Sigmoid colon (tissue), 7 donors: ENCODE data around the gene FFAR2. TPM values are rescaled to one million over a fixed set of nuclear protein-coding genes. Genes with fewer than 3 reads are reported as not detected.
"Not testable (repeated sequence)": the region's sequence is repeated elsewhere in the genome, so short reads cannot be mapped to it uniquely, and the experiment has no call there.

Experiments used
- DNase-seq: peaks from one replicate; pipeline ENCODE4 v3.0.0-alpha.2; 2019
- H3K27ac ChIP-seq, 4 donors: fragments of 200-600 bp; sonication (generic); one replicate each; pipeline ENCODE4 v1.5.1; 2016 to 2019; ENCODE audit warnings: mild to moderate bottlenecking in 1 of 4
- H3K27me3 ChIP-seq, 3 donors: fragments of 200-600 bp; sonication (generic); one replicate each; pipeline ENCODE4 v1.5.1; 2019; ENCODE audit warnings: mild to moderate bottlenecking in 1 of 3
- H3K36me3 ChIP-seq, 4 donors: fragments of 200-600 bp; sonication (generic); one replicate each; pipeline ENCODE4 v1.5.1; 2016 to 2019
- H3K4me1 ChIP-seq, 4 donors: fragments of 200-600 bp; sonication (generic); one replicate each; pipeline ENCODE4 v1.5.1; 2017 to 2019
- H3K4me3 ChIP-seq, 4 donors: fragments of 200-600 bp; sonication (generic); one replicate each; pipeline ENCODE4 v1.5.1; 2017 to 2019; ENCODE audit warnings: mild to moderate bottlenecking in 2 of 4, moderate library complexity in 1 of 4
- H3K9me3 ChIP-seq, 4 donors: fragments of 200-600 bp in 3 of 4; sonication (generic) in 3 of 4; one replicate each; pipeline versions ENCODE4 v1.5.1 to v1.6.1; 2013 to 2019
- CTCF ChIP-seq, 4 experiments: fragments of 450-650 bp in 3 of 4; fragments of 200-600 bp in 1 of 4; IDR thresholded peaks; one replicate each; pipeline ENCODE4 v1.5.1; 2016 to 2019; ENCODE audit warnings: antibody characterized with exemption in 4 of 4, mild to moderate bottlenecking in 3 of 4, moderate library complexity in 2 of 4
- EP300 ChIP-seq, 4 donors: sonication (generic); formaldehyde crosslinking; IDR thresholded peaks; one replicate each; pipeline ENCODE4 v1.6.1; 2017; ENCODE audit warnings: antibody characterized with exemption in 4 of 4
- POLR2A ChIP-seq, 2 donors: fragments of 450-650 bp; IDR thresholded peaks; one replicate each; pipeline ENCODE4 v1.6.1; 2016; ENCODE audit warnings: antibody characterized with exemption in 2 of 2, mild to moderate bottlenecking in 2 of 2, moderate library complexity in 2 of 2
- POLR2AphosphoS5 ChIP-seq, 4 donors: sonication (generic); formaldehyde crosslinking; IDR thresholded peaks; one replicate each; pipeline ENCODE4 v1.6.1; 2017; ENCODE audit warnings: antibody characterized with exemption in 4 of 4
- WGBS, 2 donors: extraction: QIAGEN DNeasy Blood & Tissue Kit; methylation state at CpG; one replicate each; pipeline ENCODE4 v1.1.7; 2013; 5-methylcytosine and 5-hydroxymethylcytosine counted together
- intact Hi-C: fragments of 100-400 bp; cut with DNase I; formaldehyde crosslinking; loops from one replicate; pipeline ENCODE4 v1.15.1; 2023
- polyA plus RNA-seq, 3 donors: library from polyadenylated mRNA; stranded (reverse); fragments of 200-250 nt; gene quantifications; one replicate each; pipeline ENCODE4 v1.2.3, GENCODE V29; 2013
- total RNA-seq, 4 donors: library from RNA; depleted of rRNA; stranded (reverse); fragments of >200 nt; gene quantifications; one replicate each; pipeline ENCODE4 v1.1.0, GENCODE V29; 2016
- donor health status: healthy with polysubstance abuse.
- donor health status: Bipolar disorder and iron deficiency.
- donor health status: healthy.

The FFAR2 gene
- total and polyA plus RNA-seq, 7 donors, result 0.69 to 0.92 (median 0.81) TPM; not detected in 4

DNA sequence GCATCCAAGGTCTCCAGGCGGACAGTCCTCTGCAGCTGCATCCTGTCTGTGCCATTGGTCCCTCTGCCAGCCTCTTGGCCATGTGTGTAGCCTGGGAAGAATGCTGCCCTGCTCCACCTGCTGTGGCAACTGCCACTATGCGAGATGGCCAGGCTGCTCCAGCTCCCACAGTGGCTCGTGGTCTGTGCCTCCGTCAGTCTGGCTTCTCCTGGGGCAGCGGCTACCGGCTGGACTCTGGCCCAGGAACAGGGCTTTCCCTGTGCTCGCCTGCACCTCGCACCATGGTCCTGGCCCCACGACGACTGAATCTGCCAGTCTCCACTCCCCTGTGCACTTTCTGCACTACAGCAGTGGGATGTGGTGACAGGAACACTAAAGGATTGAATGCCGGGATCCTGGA lies 26.7 kb upstream of the FFAR2 start:
- no peak for DNase-seq
- Histone ChIP-seq H3K27me3 (peaks cover 0 to 5% (median 0%) of the 10 kb centered on the region in 3 donors), H3K4me1 (no peaks in the 10 kb centered on the region), H3K27ac (no peak overlapping the region), H3K9me3 (no peaks in the 10 kb centered on the region), H3K36me3 (no peaks in the 10 kb centered on the region), H3K4me3 (no peak overlapping the region)
- intact Hi-C loops, result no loop called here
- 76 to 80% methylated on average over 11 of the region's 11 CpGs for WGBS, 2 donors
- TF ChIP-seq EP300 (IDR thresholded peaks at IDR 0.05) (no peak), POLR2AphosphoS5 (IDR thresholded peaks at IDR 0.05) (no peak), CTCF (IDR thresholded peaks at IDR 0.05) (no peak), POLR2A (IDR thresholded peaks at IDR 0.05) (no peak)

DNA sequence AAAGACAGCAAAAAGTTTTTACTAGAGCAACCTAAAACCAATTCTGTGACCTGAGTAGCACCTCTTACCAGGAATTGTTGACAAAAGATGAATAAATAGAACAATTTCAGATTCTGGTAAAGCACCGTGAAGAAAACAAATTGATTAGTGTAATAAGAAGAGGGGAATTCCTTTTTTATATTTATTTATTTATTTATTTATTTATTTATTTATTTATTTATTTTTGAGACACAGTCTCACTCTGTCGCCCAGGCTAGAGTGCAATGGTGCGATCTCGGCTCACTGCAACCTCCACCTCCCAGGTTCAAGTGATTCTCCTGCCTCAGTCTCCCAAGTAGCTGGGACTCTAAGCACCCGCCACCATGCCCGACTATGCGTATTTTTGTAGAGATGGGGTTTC lies 24.7 kb upstream of the FFAR2 start:
- H3K27me3 ChIP-seq, intact Hi-C loops: not testable (repeated sequence)

DNA sequence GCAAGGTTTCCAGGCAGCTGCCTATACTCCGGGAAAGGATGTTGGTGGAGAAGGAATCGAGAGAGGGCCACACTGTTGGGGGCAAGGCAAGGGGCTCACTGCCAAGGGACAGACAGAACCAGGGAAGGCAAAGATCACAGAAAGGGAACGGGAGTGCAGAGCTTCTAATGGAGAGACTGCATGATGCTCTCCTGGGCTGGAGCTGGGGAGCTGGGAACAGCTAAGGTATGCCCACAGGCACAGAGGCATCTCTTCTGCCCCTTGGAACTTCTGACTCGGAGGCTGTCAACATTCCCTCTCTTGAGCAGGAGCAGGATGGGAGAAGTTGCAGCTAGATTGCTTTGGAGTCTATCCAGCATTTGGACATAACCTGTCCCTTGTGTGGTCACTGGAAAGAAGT lies 22.4 kb upstream of the FFAR2 start:
- H3K27me3 ChIP-seq, result no peaks in the 10 kb centered on the region
- DNase-seq, result no peak

More for the DNA sequence above, 24.7 kb upstream of the FFAR2 start:
- not testable (repeated sequence) for H3K9me3 ChIP-seq, H3K36me3 ChIP-seq, H3K4me1 ChIP-seq, H3K4me3 ChIP-seq, H3K27ac ChIP-seq, DNase-seq
- WGBS, 2 donors, result 92 to 94% methylated on average over 7 of the region's 7 CpGs

GRCh38 chr19:35427187-35427586 lies 20.9 kb upstream of the FFAR2 start:
- no peak for DNase-seq
- TF ChIP-seq EP300 (IDR thresholded peaks at IDR 0.05), result no peak
- no peak for TF ChIP-seq CTCF (IDR thresholded peaks at IDR 0.05)
- TF ChIP-seq POLR2AphosphoS5 (IDR thresholded peaks at IDR 0.05), result no peak
- no peak for TF ChIP-seq POLR2A (IDR thresholded peaks at IDR 0.05)
- Histone ChIP-seq H3K9me3 (peaks cover 0 to 5% (median 0%) of the 10 kb centered on the region in 4 donors), H3K4me3 (no peak overlapping the region), H3K27me3 (no peaks in the 10 kb centered on the region), H3K4me1 (no peaks in the 10 kb centered on the region), H3K36me3 (no peaks in the 10 kb centered on the region), H3K27ac (no peak overlapping the region)
- WGBS, 2 donors, result 27 to 73% methylated on average over 4 of the region's 4 CpGs
- intact Hi-C loops, result no loop called here

More for the DNA sequence above, 22.4 kb upstream of the FFAR2 start:
- Histone ChIP-seq H3K27ac (no peak overlapping the region), H3K4me3 (no peak overlapping the region), H3K36me3 (no peaks in the 10 kb centered on the region), H3K4me1 (no peaks in the 10 kb centered on the region), H3K9me3 (no peaks in the 10 kb centered on the region)
- no peak for TF ChIP-seq POLR2AphosphoS5 (IDR thresholded peaks at IDR 0.05)
- no peak for TF ChIP-seq EP300 (IDR thresholded peaks at IDR 0.05)
- no peak for TF ChIP-seq POLR2A (IDR thresholded peaks at IDR 0.05)
- no peak for TF ChIP-seq CTCF (IDR thresholded peaks at IDR 0.05)
- 88 to 89% methylated on average over 4 of the region's 4 CpGs for WGBS, 2 donors
- intact Hi-C loops, result no loop called here

DNA sequence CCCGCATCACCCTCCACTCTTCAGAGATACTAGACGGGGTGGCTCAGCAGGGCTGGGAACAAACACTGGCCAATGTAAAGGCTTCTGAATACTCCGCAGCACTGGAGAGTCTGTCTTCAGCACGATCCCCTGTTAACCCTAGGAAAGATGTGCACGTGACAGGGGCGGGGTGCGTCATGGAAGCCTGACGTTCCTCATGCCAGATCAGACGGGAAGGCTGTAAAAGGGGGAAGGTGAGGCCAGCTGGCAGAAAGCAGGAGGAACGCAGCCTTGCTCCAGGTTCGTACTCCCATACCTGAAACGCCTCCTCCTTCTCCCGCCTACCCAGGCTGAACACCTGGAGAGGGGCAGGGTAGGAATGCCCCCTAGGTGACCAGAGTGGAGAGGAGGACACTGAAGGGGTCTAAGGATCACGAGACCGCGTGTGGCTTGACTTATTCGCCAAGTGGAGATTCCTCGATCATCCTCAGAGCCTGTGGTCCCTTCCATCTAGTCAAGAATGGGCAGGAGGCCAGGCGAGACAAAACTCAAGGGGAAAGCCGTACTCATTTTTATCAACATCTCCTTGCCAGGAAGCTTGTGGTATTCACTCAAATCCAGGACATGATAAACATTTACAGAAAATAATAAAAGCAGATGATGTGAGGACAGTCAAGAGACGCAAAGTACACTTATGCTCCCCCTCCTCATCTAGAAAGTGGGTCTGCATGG lies 18.2 kb upstream of the FFAR2 start:
- H3K36me3 ChIP-seq, result no peaks in the 10 kb centered on the region
- TF ChIP-seq POLR2AphosphoS5 (IDR thresholded peaks at IDR 0.05) (no peak), EP300 (IDR thresholded peaks at IDR 0.05) (no peak), POLR2A (IDR thresholded peaks at IDR 0.05) (no peak), CTCF (IDR thresholded peaks at IDR 0.05) (no peak)
- no peak overlapping the region for H3K27ac ChIP-seq
- intact Hi-C loops, result no loop called here
- peaks cover 0 to 7% (median 0%) of the 10 kb centered on the region in 4 donors for H3K4me1 ChIP-seq
- peaks cover 0 to 5% (median 0%) of the 10 kb centered on the region in 4 donors for H3K9me3 ChIP-seq
- no peak for DNase-seq
- no peaks in the 10 kb centered on the region for H3K27me3 ChIP-seq
- H3K4me3 ChIP-seq, result no peak overlapping the region
- 26 to 59% methylated on average over 21 of the region's 21 CpGs for WGBS, 2 donors
